HUES64 (cell line): ENCODE measurements around the gene MGAT3.
"Not testable (repeated sequence)": the region's sequence is repeated elsewhere in the genome, so short reads cannot be mapped to it uniquely, and the experiment has no call there.

Experiments
- H3K27ac ChIP-seq: 2 replicates; pipeline ENCODE4 v1.7.0; 2013; ENCODE audit warnings: low read depth, low read length, inconsistent platforms
- H3K27me3 ChIP-seq: 2 replicates; pipeline ENCODE4 v1.6.1; 2013; ENCODE audit warnings: mild to moderate bottlenecking, low read length; ENCODE audit not compliant: insufficient read depth
- H3K36me3 ChIP-seq: 2 replicates; pipeline ENCODE4 v1.6.1; 2013; ENCODE audit warnings: mild to moderate bottlenecking, low read length; ENCODE audit not compliant: insufficient read depth
- H3K4me1 ChIP-seq: 2 replicates; pipeline ENCODE4 v1.6.1; 2013; ENCODE audit warnings: mild to moderate bottlenecking, low read length, moderate library complexity; ENCODE audit not compliant: insufficient read depth
- H3K4me3 ChIP-seq: 2 replicates; pipeline ENCODE4 v1.5.1; 2013; ENCODE audit warnings: mild to moderate bottlenecking, low read length, moderate library complexity
- H3K9ac ChIP-seq: 2 replicates; pipeline ENCODE4 v1.6.1; 2013; ENCODE audit warnings: mild to moderate bottlenecking, low read depth, low read length
- H3K9me3 ChIP-seq: 2 replicates; pipeline ENCODE4 v1.6.1; 2013; ENCODE audit warnings: low read depth, low read length; ENCODE audit not compliant: insufficient read depth
- WGBS: fragments of 150-250, 120-280 bp; methylation state at CpG from one replicate; pipeline ENCODE4 v1.1.7; 2013; ENCODE audit warnings: missing lambda C conversion rate; 5-methylcytosine and 5-hydroxymethylcytosine counted together

The MGAT3 gene

DNA sequence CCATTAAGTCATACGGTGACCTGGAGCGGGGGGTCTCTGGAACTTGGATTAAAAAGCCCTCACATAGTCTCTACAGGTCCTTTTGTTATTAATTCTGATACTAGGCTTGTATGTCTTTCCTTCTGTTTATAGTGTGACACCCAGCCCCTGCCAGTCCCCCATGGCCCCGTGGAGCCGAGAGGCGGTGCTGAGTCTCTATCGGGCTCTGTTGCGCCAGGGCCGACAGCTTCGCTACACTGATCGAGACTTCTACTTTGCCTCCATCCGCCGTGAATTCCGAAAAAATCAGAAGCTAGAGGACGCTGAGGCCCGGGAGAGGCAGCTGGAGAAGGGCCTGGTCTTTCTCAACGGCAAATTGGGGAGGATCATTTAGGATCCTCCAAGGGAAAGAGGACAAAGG, 47.3 kb downstream of the MGAT3 start:
- Histone ChIP-seq H3K9ac (no peak overlapping the region), H3K36me3 (peaks cover 49% of the 10 kb centered on the region), H3K4me3 (no peak overlapping the region), H3K4me1 (peaks cover 5% of the 10 kb centered on the region; the same call in 1 of the 2 replicates), H3K27me3 (peaks cover 66% of the 10 kb centered on the region), H3K9me3 (no peaks in the 10 kb centered on the region), H3K27ac (no peak overlapping the region)
- 95% methylated on average over 16 of the region's 16 CpGs for WGBS

DNA sequence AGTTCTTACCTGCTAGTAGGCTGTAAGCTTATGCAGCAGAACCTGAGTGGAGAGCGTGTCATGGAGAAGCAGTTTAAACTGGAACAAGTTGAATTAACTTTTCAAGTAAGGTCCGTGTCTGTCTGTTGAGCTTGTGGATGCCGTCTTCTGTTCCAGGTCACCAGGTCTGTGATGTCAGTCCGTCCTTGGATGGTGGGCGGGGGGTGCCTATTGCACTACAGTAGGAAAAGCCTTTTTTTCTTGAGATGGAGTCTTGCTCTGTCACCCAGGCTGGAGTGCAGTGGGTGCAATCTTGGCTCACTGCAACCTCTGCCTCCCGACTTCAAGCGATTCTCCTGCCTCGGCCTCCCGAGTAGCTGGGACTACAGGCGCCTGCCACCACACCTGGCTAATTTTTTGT, 50.2 kb downstream of the MGAT3 start:
- H3K27ac ChIP-seq, H3K9ac ChIP-seq, H3K9me3 ChIP-seq, H3K4me1 ChIP-seq, H3K4me3 ChIP-seq: not testable (repeated sequence)
- 86% methylated on average over 10 of the region's 10 CpGs for WGBS
- Histone ChIP-seq H3K36me3 (peaks cover 65% of the 10 kb centered on the region), H3K27me3 (peaks cover 72% of the 10 kb centered on the region)

DNA sequence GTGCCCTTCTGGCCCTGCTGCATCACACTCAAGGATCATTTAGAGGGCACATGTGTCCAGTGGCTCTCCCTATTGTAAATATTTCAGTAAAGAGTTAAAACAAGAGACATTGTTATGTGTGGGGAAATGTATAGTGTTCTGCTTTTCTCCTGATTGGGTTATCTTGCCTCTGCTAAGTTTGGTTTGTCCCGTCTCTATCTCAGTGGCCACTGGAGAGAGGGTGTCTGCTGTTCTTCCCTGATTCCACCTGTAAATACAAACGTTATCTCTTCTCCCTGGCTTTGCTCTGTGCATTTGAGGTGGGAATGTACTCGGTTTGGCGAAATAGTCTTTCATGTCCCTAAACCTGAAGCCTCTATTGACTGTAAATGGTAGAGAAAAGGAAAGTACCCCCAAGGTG, 51.6 kb downstream of the MGAT3 start:
- H3K27ac ChIP-seq = no peak overlapping the region
- H3K4me1 ChIP-seq = no peaks in the 10 kb centered on the region
- peaks cover 79% of the 10 kb centered on the region for H3K27me3 ChIP-seq
- peaks cover 75% of the 10 kb centered on the region for H3K36me3 ChIP-seq
- WGBS = 89% methylated on average over 4 of the region's 4 CpGs
- no peak overlapping the region for H3K4me3 ChIP-seq
- H3K9ac ChIP-seq = no peak overlapping the region
- H3K9me3 ChIP-seq = no peaks in the 10 kb centered on the region

- Histone ChIP-seq H3K9me3 (no peaks in the 10 kb centered on the region), H3K9ac (no peak overlapping the region), H3K4me3 (no peak overlapping the region), H3K27me3 (peaks cover 77% of the 10 kb centered on the region), H3K27ac (no peak overlapping the region), H3K4me1 (no peaks in the 10 kb centered on the region), H3K36me3 (peaks cover 76% of the 10 kb centered on the region)
- WGBS = 70% methylated on average over 2 of the region's 4 CpGs
Measured at GRCh38 chr22:39510529-39511149, 53.8 kb downstream of the MGAT3 start.

- no peaks in the 10 kb centered on the region for H3K9me3 ChIP-seq
- H3K4me3 ChIP-seq = no peak overlapping the region
- H3K4me1 ChIP-seq = no peaks in the 10 kb centered on the region
- H3K27ac ChIP-seq = no peak overlapping the region
- H3K9ac ChIP-seq = no peak overlapping the region
- peaks cover 72% of the 10 kb centered on the region for H3K27me3 ChIP-seq
- peaks cover 76% of the 10 kb centered on the region for H3K36me3 ChIP-seq
- 93% methylated on average over 12 of the region's 13 CpGs for WGBS
Measured at GRCh38 chr22:39511226-39511625, 54.4 kb downstream of the MGAT3 start.

DNA sequence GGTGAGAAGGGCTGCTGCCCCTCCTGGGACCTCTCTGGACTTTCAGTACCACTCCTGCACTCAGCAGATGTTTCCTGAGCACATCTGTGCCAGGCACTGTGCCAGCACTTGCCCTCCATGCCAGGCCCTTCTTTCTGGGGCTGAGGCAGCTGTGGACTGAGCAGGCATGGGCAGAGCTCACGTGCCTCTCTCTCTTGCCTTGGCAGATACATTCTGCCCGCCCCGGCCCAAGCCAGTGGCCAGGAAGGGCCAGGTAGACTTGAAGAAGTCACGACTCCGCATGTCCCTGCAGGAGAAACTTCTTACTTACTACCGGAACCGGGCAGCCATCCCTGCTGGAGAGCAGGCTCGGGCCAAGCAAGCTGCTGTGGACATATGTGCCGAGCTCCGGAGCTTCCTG, 55.2 kb downstream of the MGAT3 start:
- Histone ChIP-seq H3K27me3 (peaks cover 68% of the 10 kb centered on the region), H3K4me1 (no peaks in the 10 kb centered on the region), H3K4me3 (no peak overlapping the region), H3K27ac (no peak overlapping the region), H3K9ac (no peak overlapping the region), H3K36me3 (peaks cover 73% of the 10 kb centered on the region), H3K9me3 (no peaks in the 10 kb centered on the region)
- 95% methylated on average over 10 of the region's 10 CpGs for WGBS

- 95% methylated on average over 18 of the region's 18 CpGs for WGBS
- Histone ChIP-seq H3K27ac (no peak overlapping the region), H3K4me3 (no peak overlapping the region), H3K27me3 (peaks cover 63% of the 10 kb centered on the region), H3K4me1 (no peaks in the 10 kb centered on the region; the same call in 1 of the 2 replicates), H3K9ac (no peak overlapping the region), H3K9me3 (no peaks in the 10 kb centered on the region), H3K36me3 (peaks cover 63% of the 10 kb centered on the region)
Measured at GRCh38 chr22:39513791-39514190, 57.0 kb downstream of the MGAT3 start.

GRCh38 chr22:39514373-39514973, 57.7 kb downstream of the MGAT3 start:
- Histone ChIP-seq H3K36me3 (peaks cover 61% of the 10 kb centered on the region), H3K4me3 (no peak overlapping the region), H3K9me3 (no peaks in the 10 kb centered on the region), H3K27me3 (peaks cover 56% of the 10 kb centered on the region), H3K4me1 (no peaks in the 10 kb centered on the region; the same call in 1 of the 2 replicates), H3K9ac (no peak overlapping the region), H3K27ac (no peak overlapping the region)
- 75% methylated on average over 8 of the region's 8 CpGs for WGBS

- Histone ChIP-seq H3K27ac (no peak overlapping the region), H3K36me3 (peaks cover 57% of the 10 kb centered on the region), H3K27me3 (peaks cover 47% of the 10 kb centered on the region), H3K4me1 (no peaks in the 10 kb centered on the region; the same call in 1 of the 2 replicates), H3K9me3 (no peaks in the 10 kb centered on the region), H3K9ac (no peak overlapping the region), H3K4me3 (no peak overlapping the region)
- WGBS = 91% methylated on average over 12 of the region's 12 CpGs
Measured at GRCh38 chr22:39515266-39516050, 58.6 kb downstream of the MGAT3 start.

- 91% methylated on average over 3 of the region's 3 CpGs for WGBS
- no peak overlapping the region for H3K9ac ChIP-seq
Measured at GRCh38 chr22:39517470-39517869, 60.7 kb downstream of the MGAT3 start.

GRCh38 chr22:39518144-39518786, 61.5 kb downstream of the MGAT3 start:
- Histone ChIP-seq H3K27me3 (peaks cover 27% of the 10 kb centered on the region), H3K9me3 (no peaks in the 10 kb centered on the region), H3K36me3 (peaks cover 59% of the 10 kb centered on the region), H3K27ac (no peak overlapping the region), H3K4me3 (no peak overlapping the region), H3K9ac (no peak overlapping the region), H3K4me1 (peaks cover 4% of the 10 kb centered on the region; the same call in 1 of the 2 replicates)
- WGBS = 83% methylated on average over 5 of the region's 5 CpGs

More at GRCh38 chr22:39517470-39517869, 60.7 kb downstream of the MGAT3 start:
- Histone ChIP-seq H3K27me3 (peaks cover 28% of the 10 kb centered on the region), H3K9me3 (no peaks in the 10 kb centered on the region), H3K27ac (no peak overlapping the region), H3K36me3 (peaks cover 56% of the 10 kb centered on the region), H3K4me1 (peaks cover 4% of the 10 kb centered on the region; the same call in 1 of the 2 replicates), H3K4me3 (no peak overlapping the region)
